K562 (cell line): ENCODE measurements around the gene SETD1B. TPM values are rescaled to one million over a fixed set of nuclear protein-coding genes. Genes with fewer than 3 reads are reported as not detected.
A peak's percentile ranks its signal among the peaks of the same experiment; 100 is the strongest.

ENCODE experiments used
- CHD7 ChIP-seq: fragments of 200-600 bp; sonication (generic); IDR thresholded peaks from one replicate; pipeline ENCODE4 v1.6.1; 2012; ENCODE audit warnings: mild to moderate bottlenecking, low read depth, low read length, inconsistent platforms
- MBD1 ChIP-seq: fragments of 250-450 bp; sonication (Bioruptor Pico); IDR thresholded peaks from 2 replicates; pipeline ENCODE4 v1.8.0; 2022; ENCODE audit warnings: inconsistent platforms
- MEIS2 ChIP-seq: fragments of 450-650 bp; IDR thresholded peaks from 2 replicates; pipeline ENCODE4 v1.6.1; 2014; ENCODE audit warnings: mild to moderate bottlenecking; ENCODE audit not compliant: partially characterized antibody
- polyA plus RNA-seq, 8 experiments: library from polyadenylated mRNA; depleted of rRNA in 4 of 8; stranded (reverse) in 5 of 8; unstranded in 3 of 8; fragments of >200 nt; fragmentation: Nextera tagmentation in 2 of 8; fragmentation: Illumina TruSeq in 1 of 8; extraction: Ambion mirVana in 2 of 8; extraction: Trizol in 1 of 8; gene quantifications; 2 replicates each; pipeline versions ENCODE4 v1.2.1 to v1.2.3, GENCODE V29; 2011 to 2014; ENCODE audit warnings: inconsistent platforms in 1 of 8, missing spikeins in 1 of 8
- total RNA-seq, 7 experiments: library from RNA; depleted of rRNA in 6 of 7; stranded (reverse); fragments of >200 nt in 6 of 7; fragmentation: Illumina TruSeq in 2 of 7; extraction: Trizol in 2 of 7; gene quantifications; 2 replicates each; pipeline versions ENCODE4 v1.2.1 to v1.2.3, GENCODE V29; 2011 to 2021; ENCODE audit warnings: low replicate concordance in 1 of 7

SETD1B gene
- total and polyA plus RNA-seq, 9 of the 15 experiments (the other 6 are each of a cell fraction or from before 2014, with no cell fraction given): 0.48 to 26.6 (median 2.3) TPM

GRCh38 chr12:121770813-121771625 lies 32.8 kb upstream of the SETD1B start (continued):
- TF ChIP-seq CHD7: no peak
- peak; percentile 7 for TF ChIP-seq MEIS2
- 0 out of 2 replicates have a peak, but pooled peaks have one; percentile 63 for TF ChIP-seq MBD1
